GM12878 (cell line): ENCODE data around the gene GGTLC2. TPM values are rescaled to one million over a fixed set of nuclear protein-coding genes. Genes with fewer than 3 reads are reported as not detected.

Source experiments
- ATAC-seq: fragments of 200-7000 bp; cut with Tn5 transposase; 3 replicates; pipeline ENCODE4 v1.9.1; 2020; ENCODE audit warnings: mild to moderate bottlenecking, moderate library complexity
- BruUV-seq: library from RNA; stranded (reverse); fragments of 400-500 nt; replicated peaks from 2 replicates; lab custom pipeline; 2021; lab: Mats Ljungman, UMichigan
- CTCF ChIA-PET: fragments of 300-600 bp; sonication (Branson Sonifier 250); formaldehyde crosslinking; extraction: SDS; loops from one replicate; lab custom pipeline; 2021; ENCODE audit warnings: inconsistent platforms; lab: Yijun Ruan, JAX
- POLR2A ChIA-PET: fragments of 350-600 bp; formaldehyde crosslinking; extraction: SDS; loops from one replicate; lab custom pipeline; 2021; ENCODE audit warnings: inconsistent platforms; lab: Charles Lee
- RAD21 ChIA-PET: fragments of 300-600 bp; sonication (Branson Sonifier 250); formaldehyde crosslinking; loops from one replicate; lab custom pipeline; 2023; ENCODE audit warnings: antibody characterized with exemption; ENCODE audit not compliant: unreplicated experiment; lab: Charles Lee
- SMC1A ChIA-PET: fragments of 300-600 bp; sonication (Branson Sonifier 250); formaldehyde crosslinking; loops from one replicate; lab custom pipeline; 2023; ENCODE audit not compliant: unreplicated experiment, uncharacterized antibody; lab: Charles Lee
- DNase-seq: peaks from one replicate; pipeline ENCODE4 v3.0.0-alpha.2; 2011; ENCODE audit warnings: low read depth, low spot score
- FAIRE-seq: peaks from 3 replicates; lab custom pipeline; 2011; peaks lifted over from hg19 to GRCh38; lab: Jason Lieb, UNC
- H2AFZ ChIP-seq: 2 replicates; pipeline ENCODE4 v1.6.0; 2011; ENCODE audit warnings: low read depth, low read length, control low read depth; ENCODE audit not compliant: control insufficient read depth
- H3K27ac ChIP-seq: 2 replicates; pipeline ENCODE4 v1.5.1; 2011; ENCODE audit warnings: control low read depth; ENCODE audit not compliant: control insufficient read depth, insufficient read depth
- H3K27me3 ChIP-seq, 2 experiments: replicated peaks in 1 of 2; 2 replicates each; pipeline versions ENCODE4 v1.6.0 to v1.6.1; 2011; ENCODE audit warnings: low read length in 1 of 2; ENCODE audit not compliant: control insufficient read depth in 2 of 2, insufficient read depth in 2 of 2
- H3K36me3 ChIP-seq, 2 experiments: 2 replicates each; pipeline ENCODE4 v1.5.1; 2011; ENCODE audit warnings: low read length in 1 of 2; ENCODE audit not compliant: control insufficient read depth in 2 of 2, insufficient read depth in 2 of 2
- H3K4me1 ChIP-seq: 2 replicates; pipeline ENCODE4 v1.6.1; 2011; ENCODE audit warnings: mild to moderate bottlenecking, low read length, moderate library complexity, mixed read lengths; ENCODE audit not compliant: control insufficient read depth, insufficient read depth
- H3K4me2 ChIP-seq: 2 replicates; pipeline ENCODE4 v1.6.0; 2011; ENCODE audit warnings: control low read depth; ENCODE audit not compliant: control insufficient read depth, insufficient read depth
- H3K4me3 ChIP-seq: fragments of 200-600 bp; sonication (generic); 2 replicates; pipeline ENCODE4 v1.5.1; 2016
- H3K79me2 ChIP-seq: 2 replicates; pipeline ENCODE4 v1.6.0; 2011; ENCODE audit warnings: low read length; ENCODE audit not compliant: control insufficient read depth, insufficient read depth
- H3K9ac ChIP-seq: 2 replicates; pipeline ENCODE4 v1.8.0; 2011; ENCODE audit warnings: low read length, control low read depth, mixed read lengths; ENCODE audit not compliant: control insufficient read depth, insufficient read depth
- H3K9me3 ChIP-seq: replicated peaks from 3 replicates; pipeline ENCODE4 v1.5.1; 2011; ENCODE audit warnings: mild to moderate bottlenecking, low read length; ENCODE audit not compliant: control insufficient read depth, insufficient read depth
- H4K20me1 ChIP-seq: 2 replicates; pipeline ENCODE4 v1.6.0; 2011; ENCODE audit not compliant: control insufficient read depth, insufficient read depth
- CBX5 ChIP-seq: sonication (generic); IDR thresholded peaks from 2 replicates; pipeline ENCODE4 v1.6.1; 2016; ENCODE audit warnings: low read depth, moderate library complexity, mild to moderate bottlenecking, inconsistent platforms
- FOS ChIP-seq: IDR thresholded peaks from 3 replicates; pipeline ENCODE4 v1.6.1; 2011; ENCODE audit warnings: borderline replicate concordance; ENCODE audit not compliant: insufficient read length; ENCODE audit errors: extremely low read depth
- HCFC1 ChIP-seq: fragments of 150-350 bp; IDR thresholded peaks from 2 replicates; pipeline ENCODE4 v1.6.1; 2014; ENCODE audit warnings: low read length
- KDM1A ChIP-seq: fragments of 200-600 bp; sonication (generic); IDR thresholded peaks from 2 replicates; pipeline ENCODE4 v1.6.1; 2016; ENCODE audit warnings: borderline replicate concordance
- PAX8 ChIP-seq: fragments of 450-650 bp; IDR thresholded peaks from 2 replicates; pipeline ENCODE4 v1.6.1; 2017; ENCODE audit warnings: mild to moderate bottlenecking, moderate library complexity
- SMAD1 ChIP-seq: fragments of 450-650 bp; IDR thresholded peaks from 2 replicates; pipeline ENCODE4 v1.6.1; 2018; ENCODE audit warnings: mild to moderate bottlenecking, low read depth; ENCODE audit not compliant: partially characterized antibody
- SMAD5 ChIP-seq: IDR thresholded peaks from 2 replicates; pipeline ENCODE4 v1.6.1; 2016; ENCODE audit warnings: antibody characterized with exemption, low read depth
- SREBF2 ChIP-seq: IDR thresholded peaks from 2 replicates; pipeline ENCODE4 v1.6.1; 2012; ENCODE audit warnings: mild to moderate bottlenecking, low read length
- ZNF384 ChIP-seq: IDR thresholded peaks from 2 replicates; pipeline ENCODE4 v1.6.1; 2012; ENCODE audit warnings: low read depth, mild to moderate bottlenecking, low read length, improper control_type of control experiment, borderline replicate concordance
- WGBS: methylation state at CpG from one replicate; pipeline ENCODE4 v1.1.6; 2016; ENCODE audit warnings: low lambda C conversion rate; ENCODE audit not compliant: insufficient replicate concordance, insufficient coverage; ENCODE audit errors: missing lambda C conversion rate; 5-methylcytosine and 5-hydroxymethylcytosine counted together
- in situ Hi-C: fragments of 300-500 bp; cut with MboI; formaldehyde crosslinking; loops from 9 replicates; pipeline ENCODE4 v1.14.3; 2018; ENCODE audit warnings: mixed read lengths
- intact Hi-C: fragments of 100-400 bp; cut with micrococcal nuclease; formaldehyde crosslinking; loops from one replicate; pipeline ENCODE4 v1.14.2; 2022; ENCODE audit not compliant: unreplicated experiment
- polyA plus RNA-seq, 11 experiments: library from polyadenylated mRNA; depleted of rRNA in 4 of 11; unstranded in 6 of 11; stranded (reverse) in 5 of 11; fragments of >200 nt; fragmentation: Nextera tagmentation in 4 of 11; fragmentation: Illumina TruSeq in 1 of 11; extraction: Ambion mirVana in 4 of 11; extraction: Trizol in 1 of 11; gene quantifications; 1 replicate in 1 of 11; 2 replicates in 10 of 11; pipeline versions ENCODE4 v1.2.1 to v1.2.3, GENCODE V29; 2011 to 2016; ENCODE audit warnings: inconsistent platforms in 2 of 11, missing spikeins in 2 of 11, low read depth in 1 of 11
- total RNA-seq, 4 experiments: library from RNA; depleted of rRNA in 3 of 4; stranded (reverse); fragments of >200 nt in 3 of 4; fragmentation: Illumina TruSeq in 1 of 4; extraction: Trizol in 1 of 4; gene quantifications; 2 replicates each; pipeline versions ENCODE4 v1.2.1 to v1.2.3, GENCODE V29; 2013 to 2021
- TF ChIP-seq, protein P1 (sequence below): fragments of 450-650 bp; formaldehyde crosslinking; IDR thresholded peaks from 2 replicates; pipeline ENCODE4 v1.4.0; 2020; ENCODE audit warnings: mild to moderate bottlenecking, moderate library complexity
- TF ChIP-seq, protein P2 (sequence below): fragments of 450-650 bp; IDR thresholded peaks from 2 replicates; pipeline ENCODE4 v1.6.1; 2017; ENCODE audit warnings: mild to moderate bottlenecking, low read depth, inconsistent platforms; ENCODE audit not compliant: poor library complexity, severe bottlenecking

GGTLC2 gene
- total and polyA plus RNA-seq, 10 of the 15 experiments (the other 5 are each of a cell fraction or from before 2014, with no cell fraction given), result not detected

- H3K4me3 ChIP-seq, result no peak overlapping the region
- no peak for TF ChIP-seq SREBF2
- TF ChIP-seq ZNF384, result no peak
- in situ Hi-C loops (no loop called here), intact Hi-C loops (no loop called here)
- FAIRE-seq, result no peak
- ChIA-PET SMC1A (interaction anchor here (1.0 kb wide), 1 partner anchor 73 kb away, joined by 3 read pairs; no protein-coding TSS in a partner anchor), RAD21 (no interaction called here), CTCF (no interaction called here), POLR2A (no interaction called here)
- no peak for DNase-seq
- H3K4me2 ChIP-seq, result no peak overlapping the region
- H3K27ac ChIP-seq, result no peak overlapping the region
- no peak overlapping the region for H3K9ac ChIP-seq
- WGBS, result 16% methylated on average over 4 of the region's 4 CpGs
- H4K20me1 ChIP-seq, result no peaks in the 10 kb centered on the region
- H2AFZ ChIP-seq, result no peak overlapping the region
- no peak for ATAC-seq
- H3K27me3 ChIP-seq, result no peaks in the 10 kb centered on the region
- H3K79me2 ChIP-seq, result no peaks in the 10 kb centered on the region
- no peaks in the 10 kb centered on the region for H3K4me1 ChIP-seq
- no peaks in the 10 kb centered on the region for H3K36me3 ChIP-seq
- no TSS peak for BruUV-seq
- H3K9me3 ChIP-seq, result no peaks in the 10 kb centered on the region
These were observed 16.9 kb downstream of the GGTLC2 start for GRCh38 chr22:22661275-22661674.

- WGBS, result 50% methylated on average over 3 of the region's 3 CpGs
- ChIA-PET RAD21 (no interaction called here), POLR2A (no interaction called here), CTCF (interaction anchor here (1.0 to 2.0 kb wide), 3 partner anchors 22 to 47 kb away, joined by 4 to 6 read pairs (median 5); no protein-coding TSS in a partner anchor), SMC1A (no interaction called here)
- no TSS peak for BruUV-seq
- Histone ChIP-seq H2AFZ (no peak overlapping the region), H3K27ac (no peak overlapping the region), H3K27me3 (no peaks in the 10 kb centered on the region), H3K4me2 (no peak overlapping the region), H3K4me3 (no peak overlapping the region), H3K4me1 (no peaks in the 10 kb centered on the region), H4K20me1 (no peaks in the 10 kb centered on the region), H3K79me2 (no peaks in the 10 kb centered on the region), H3K9me3 (no peaks in the 10 kb centered on the region), H3K36me3 (no peaks in the 10 kb centered on the region), H3K9ac (no peak overlapping the region)
- intact Hi-C loops (no loop called here), in situ Hi-C loops (no loop called here)
- FAIRE-seq (no peak), ATAC-seq (no peak), DNase-seq (no peak)
- TF ChIP-seq KDM1A (no peak), SREBF2 (no peak), PAX8 (no peak), SMAD5 (no peak), SMAD1 (no peak), CBX5 (no peak), HCFC1 (no peak), FOS (no peak)
- TF ChIP-seq, protein P1, sequence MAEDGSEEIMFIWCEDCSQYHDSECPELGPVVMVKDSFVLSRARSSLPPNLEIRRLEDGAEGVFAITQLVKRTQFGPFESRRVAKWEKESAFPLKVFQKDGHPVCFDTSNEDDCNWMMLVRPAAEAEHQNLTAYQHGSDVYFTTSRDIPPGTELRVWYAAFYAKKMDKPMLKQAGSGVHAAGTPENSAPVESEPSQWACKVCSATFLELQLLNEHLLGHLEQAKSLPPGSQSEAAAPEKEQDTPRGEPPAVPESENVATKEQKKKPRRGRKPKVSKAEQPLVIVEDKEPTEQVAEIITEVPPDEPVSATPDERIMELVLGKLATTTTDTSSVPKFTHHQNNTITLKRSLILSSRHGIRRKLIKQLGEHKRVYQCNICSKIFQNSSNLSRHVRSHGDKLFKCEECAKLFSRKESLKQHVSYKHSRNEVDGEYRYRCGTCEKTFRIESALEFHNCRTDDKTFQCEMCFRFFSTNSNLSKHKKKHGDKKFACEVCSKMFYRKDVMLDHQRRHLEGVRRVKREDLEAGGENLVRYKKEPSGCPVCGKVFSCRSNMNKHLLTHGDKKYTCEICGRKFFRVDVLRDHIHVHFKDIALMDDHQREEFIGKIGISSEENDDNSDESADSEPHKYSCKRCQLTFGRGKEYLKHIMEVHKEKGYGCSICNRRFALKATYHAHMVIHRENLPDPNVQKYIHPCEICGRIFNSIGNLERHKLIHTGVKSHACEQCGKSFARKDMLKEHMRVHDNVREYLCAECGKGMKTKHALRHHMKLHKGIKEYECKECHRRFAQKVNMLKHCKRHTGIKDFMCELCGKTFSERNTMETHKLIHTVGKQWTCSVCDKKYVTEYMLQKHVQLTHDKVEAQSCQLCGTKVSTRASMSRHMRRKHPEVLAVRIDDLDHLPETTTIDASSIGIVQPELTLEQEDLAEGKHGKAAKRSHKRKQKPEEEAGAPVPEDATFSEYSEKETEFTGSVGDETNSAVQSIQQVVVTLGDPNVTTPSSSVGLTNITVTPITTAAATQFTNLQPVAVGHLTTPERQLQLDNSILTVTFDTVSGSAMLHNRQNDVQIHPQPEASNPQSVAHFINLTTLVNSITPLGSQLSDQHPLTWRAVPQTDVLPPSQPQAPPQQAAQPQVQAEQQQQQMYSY (CRISPR knock-in tag), result no peak
- TF ChIP-seq, protein P2, sequence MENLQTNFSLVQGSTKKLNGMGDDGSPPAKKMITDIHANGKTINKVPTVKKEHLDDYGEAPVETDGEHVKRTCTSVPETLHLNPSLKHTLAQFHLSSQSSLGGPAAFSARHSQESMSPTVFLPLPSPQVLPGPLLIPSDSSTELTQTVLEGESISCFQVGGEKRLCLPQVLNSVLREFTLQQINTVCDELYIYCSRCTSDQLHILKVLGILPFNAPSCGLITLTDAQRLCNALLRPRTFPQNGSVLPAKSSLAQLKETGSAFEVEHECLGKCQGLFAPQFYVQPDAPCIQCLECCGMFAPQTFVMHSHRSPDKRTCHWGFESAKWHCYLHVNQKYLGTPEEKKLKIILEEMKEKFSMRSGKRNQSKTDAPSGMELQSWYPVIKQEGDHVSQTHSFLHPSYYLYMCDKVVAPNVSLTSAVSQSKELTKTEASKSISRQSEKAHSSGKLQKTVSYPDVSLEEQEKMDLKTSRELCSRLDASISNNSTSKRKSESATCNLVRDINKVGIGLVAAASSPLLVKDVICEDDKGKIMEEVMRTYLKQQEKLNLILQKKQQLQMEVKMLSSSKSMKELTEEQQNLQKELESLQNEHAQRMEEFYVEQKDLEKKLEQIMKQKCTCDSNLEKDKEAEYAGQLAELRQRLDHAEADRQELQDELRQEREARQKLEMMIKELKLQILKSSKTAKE, result no peak
These were observed 17.7 kb downstream of the GGTLC2 start for GRCh38 chr22:22662095-22662494.
